Cardiac fibroblast (primary cell): Measurements from ENCODE around the gene PDE4B.

Experiments used
- DNase-seq, 2 donors: peaks; one replicate each; pipeline versions ENCODE4 v3.0.0 to v3.0.0-alpha.2; 2010; ENCODE audit warnings: low read depth in 2 of 2
- H3K4me3 ChIP-seq, 2 donors: replicated peaks in 1 of 2; 1 replicate in 1 of 2; 2 replicates in 1 of 2; pipeline ENCODE4 v1.5.1; 2011; ENCODE audit warnings: low read depth in 2 of 2, low read length in 2 of 2, mild to moderate bottlenecking in 2 of 2, moderate library complexity in 1 of 2
- CTCF ChIP-seq: IDR thresholded peaks from one replicate; pipeline ENCODE4 v1.5.1; 2011; ENCODE audit warnings: low read depth, mild to moderate bottlenecking, low read length, inconsistent platforms

PDE4B gene

GRCh38 chr1:66330722-66331141 is 538.0 kb downstream of the PDE4B start:
- no peak for TF ChIP-seq CTCF
- no peak overlapping the region for H3K4me3 ChIP-seq
- DNase-seq, result peak; percentile 42 to 59

- H3K4me3 ChIP-seq, result peak overlapping the region; percentile 52 to 64
- peak; percentile 92 to 95 for DNase-seq
- TF ChIP-seq CTCF, result peak; percentile 52
Measured at GRCh38 chr1:66331658-66332547, 539.2 kb downstream of the PDE4B start.

GRCh38 chr1:66332548-66332901 is 539.8 kb downstream of the PDE4B start:
- peak overlapping the region; percentile 52 to 64 for H3K4me3 ChIP-seq
- no peak for DNase-seq
- no peak for TF ChIP-seq CTCF

- TF ChIP-seq CTCF, result no peak
- H3K4me3 ChIP-seq, result peak overlapping the region; percentile 52 to 64
- peak; percentile 36 to 75 for DNase-seq
Measured at GRCh38 chr1:66333466-66334199, 540.9 kb downstream of the PDE4B start.

GRCh38 chr1:66334318-66334717 is 541.6 kb downstream of the PDE4B start:
- peak overlapping the region; percentile 52 to 64 for H3K4me3 ChIP-seq
- no peak for TF ChIP-seq CTCF
- no peak for DNase-seq

- H3K4me3 ChIP-seq, result peak overlapping the region; percentile 20 to 24
- no peak for TF ChIP-seq CTCF
- DNase-seq, result no peak
Measured at GRCh38 chr1:66335125-66335524, 542.4 kb downstream of the PDE4B start.
